Activated gamma-delta T cell treated with anti-CD3 and anti-CD28 coated beads, Interleukin-2, amount 50 U/mL, for 16 hours (primary cell): ENCODE data around the gene NT5C1A.

Experiments used
- DNase-seq: peaks from one replicate; pipeline ENCODE4 v3.0.0-alpha.2; 2020; ENCODE audit warnings: low read depth

NT5C1A gene

GRCh38 chr1:39671793-39672550, at the start of gene NT5C1A:
Gene NT5C1A, minus strand, starts transcription at chr1:39672107. Its CDS starts 69 bp downstream, at chr1:39672038.
- DNase-seq: no peak

GRCh38 chr1:39721664-39722063, 49.8 kb upstream of the NT5C1A start:
- DNase-seq: no peak

- DNase-seq: no peak
These were observed 48.4 kb upstream of the NT5C1A start for GRCh38 chr1:39720094-39720999.

GRCh38 chr1:39717809-39718208, 45.9 kb upstream of the NT5C1A start:
- no peak for DNase-seq

- DNase-seq: no peak
These were observed 41.6 kb upstream of the NT5C1A start for GRCh38 chr1:39713557-39713956.

GRCh38 chr1:39711966-39712340, 40.0 kb upstream of the NT5C1A start:
- no peak for DNase-seq

- no peak for DNase-seq
These were observed 39.4 kb upstream of the NT5C1A start for GRCh38 chr1:39711104-39711965.

- no peak for DNase-seq
These were observed 35.6 kb upstream of the NT5C1A start for GRCh38 chr1:39707506-39707905.

GRCh38 chr1:39704757-39705156, 32.9 kb upstream of the NT5C1A start:
- DNase-seq: no peak

- DNase-seq: no peak
These were observed 29.1 kb upstream of the NT5C1A start for GRCh38 chr1:39701049-39701439.

- no peak for DNase-seq
These were observed 28.4 kb upstream of the NT5C1A start for GRCh38 chr1:39700348-39700747.

GRCh38 chr1:39699419-39699818, 27.5 kb upstream of the NT5C1A start:
- no peak for DNase-seq

GRCh38 chr1:39698568-39698967, 26.7 kb upstream of the NT5C1A start:
- DNase-seq: no peak

GRCh38 chr1:39696448-39696847, 24.5 kb upstream of the NT5C1A start:
- DNase-seq: no peak

- no peak for DNase-seq
These were observed 23.1 kb upstream of the NT5C1A start for GRCh38 chr1:39695016-39695415.

- no peak for DNase-seq
These were observed 22.1 kb upstream of the NT5C1A start for GRCh38 chr1:39694026-39694425.

GRCh38 chr1:39692152-39693074, 20.5 kb upstream of the NT5C1A start:
- no peak for DNase-seq

GRCh38 chr1:39691383-39692151, 19.7 kb upstream of the NT5C1A start, which contains the start of gene HPCAL4:
Gene HPCAL4, minus strand, starts transcription at chr1:39691433. Its CDS starts 6,830 bp downstream, at chr1:39684603.
- peak; percentile 72 for DNase-seq

- DNase-seq: no peak
These were observed 19.0 kb upstream of the NT5C1A start for GRCh38 chr1:39690794-39691382.

- DNase-seq: no peak
These were observed 18.3 kb upstream of the NT5C1A start for GRCh38 chr1:39690225-39690624.
